IPS-18c (cell line): ENCODE data around the gene WWOX.

ENCODE experiments used
- H3K4me3 ChIP-seq: 2 replicates; pipeline ENCODE4 v1.7.0; 2013; ENCODE audit warnings: low read depth, mild to moderate bottlenecking, low read length, moderate library complexity; ENCODE audit not compliant: insufficient read depth
- H3K9me3 ChIP-seq: one replicate; pipeline ENCODE4 v1.6.1; 2013; ENCODE audit warnings: mild to moderate bottlenecking, low read length, moderate library complexity; ENCODE audit not compliant: control insufficient read depth, insufficient read depth

Gene WWOX

GRCh38 chr16:78433116-78433515 lies 333.7 kb downstream of the WWOX start:
- Histone ChIP-seq H3K9me3 (no peaks in the 10 kb centered on the region), H3K4me3 (no peak overlapping the region)

- no peak overlapping the region for H3K4me3 ChIP-seq
- H3K9me3 ChIP-seq, result no peaks in the 10 kb centered on the region
Observed at GRCh38 chr16:78434401-78434800, 334.9 kb downstream of the WWOX start.

GRCh38 chr16:78435260-78435659 lies 335.8 kb downstream of the WWOX start:
- H3K4me3 ChIP-seq, result no peak overlapping the region
- no peaks in the 10 kb centered on the region for H3K9me3 ChIP-seq

- H3K4me3 ChIP-seq, result no peak overlapping the region
- H3K9me3 ChIP-seq, result no peaks in the 10 kb centered on the region
Observed at GRCh38 chr16:78436023-78436422, 336.6 kb downstream of the WWOX start.

- Histone ChIP-seq H3K9me3 (no peaks in the 10 kb centered on the region), H3K4me3 (no peak overlapping the region)
Observed at GRCh38 chr16:78436846-78437245, 337.4 kb downstream of the WWOX start.

GRCh38 chr16:78437352-78437968 lies 338.0 kb downstream of the WWOX start:
- Histone ChIP-seq H3K4me3 (no peak overlapping the region), H3K9me3 (no peaks in the 10 kb centered on the region)

- Histone ChIP-seq H3K4me3 (no peak overlapping the region), H3K9me3 (no peaks in the 10 kb centered on the region)
Observed at GRCh38 chr16:78438219-78438618, 338.8 kb downstream of the WWOX start.

GRCh38 chr16:78438632-78439031 lies 339.2 kb downstream of the WWOX start:
- Histone ChIP-seq H3K4me3 (no peak overlapping the region), H3K9me3 (no peaks in the 10 kb centered on the region)

- Histone ChIP-seq H3K4me3 (no peak overlapping the region), H3K9me3 (no peaks in the 10 kb centered on the region)
Observed at GRCh38 chr16:78439646-78440045, 340.2 kb downstream of the WWOX start.

GRCh38 chr16:78441298-78441697 lies 341.8 kb downstream of the WWOX start:
- Histone ChIP-seq H3K9me3 (no peaks in the 10 kb centered on the region), H3K4me3 (no peak overlapping the region)

GRCh38 chr16:78443542-78444364 lies 344.3 kb downstream of the WWOX start:
- no peak overlapping the region for H3K4me3 ChIP-seq
- H3K9me3 ChIP-seq, result no peaks in the 10 kb centered on the region

- Histone ChIP-seq H3K9me3 (no peaks in the 10 kb centered on the region), H3K4me3 (no peak overlapping the region)
Observed at GRCh38 chr16:78445818-78446217, 346.4 kb downstream of the WWOX start.

- Histone ChIP-seq H3K9me3 (no peaks in the 10 kb centered on the region), H3K4me3 (no peak overlapping the region)
Observed at GRCh38 chr16:78446486-78446885, 347.0 kb downstream of the WWOX start.

GRCh38 chr16:78446992-78447563 lies 347.6 kb downstream of the WWOX start:
- no peak overlapping the region for H3K4me3 ChIP-seq
- no peaks in the 10 kb centered on the region for H3K9me3 ChIP-seq

- Histone ChIP-seq H3K9me3 (no peaks in the 10 kb centered on the region), H3K4me3 (no peak overlapping the region)
Observed at GRCh38 chr16:78448658-78449271, 349.3 kb downstream of the WWOX start.

GRCh38 chr16:78450255-78450654 lies 350.8 kb downstream of the WWOX start:
- H3K4me3 ChIP-seq, result no peak overlapping the region
- no peaks in the 10 kb centered on the region for H3K9me3 ChIP-seq

- H3K9me3 ChIP-seq, result no peaks in the 10 kb centered on the region
Observed at GRCh38 chr16:78452025-78452555, 352.6 kb downstream of the WWOX start.

GRCh38 chr16:78455861-78456260 lies 356.4 kb downstream of the WWOX start:
- H3K9me3 ChIP-seq, result no peaks in the 10 kb centered on the region
- H3K4me3 ChIP-seq, result no peak overlapping the region

More at GRCh38 chr16:78452025-78452555, 352.6 kb downstream of the WWOX start:
- no peak overlapping the region for H3K4me3 ChIP-seq
